ENCODE data around the gene RABGAP1. TPM values are rescaled to one million over a fixed set of nuclear protein-coding genes. Genes with fewer than 3 reads are reported as not detected.

Gene RABGAP1
- total RNA-seq, 1 donor from 2014 or later = 43.1 TPM

- intact Hi-C loops (cut with DNase I) = no loop called here
- ATAC-seq (ENCODE audit: poor library complexity) (no peak), DNase-seq (no peak)
These were observed 59.7 kb downstream of the RABGAP1 start for GRCh38 chr9:123000371-123001068.

- ATAC-seq (ENCODE audit: poor library complexity) (no peak), DNase-seq (no peak)
- intact Hi-C loops (cut with DNase I) = no loop called here
These were observed 61.9 kb downstream of the RABGAP1 start for GRCh38 chr9:123002754-123003153.

- ATAC-seq (ENCODE audit: poor library complexity) (no peak), DNase-seq (no peak)
- intact Hi-C loops (cut with DNase I) = no loop called here
These were observed 62.6 kb downstream of the RABGAP1 start for GRCh38 chr9:123003466-123003865.

GRCh38 chr9:123005964-123006363 lies 65.1 kb downstream of the RABGAP1 start:
- ATAC-seq (ENCODE audit: poor library complexity) (no peak), DNase-seq (no peak)
- intact Hi-C loops (cut with DNase I) = no loop called here

GRCh38 chr9:123007269-123007668 lies 66.4 kb downstream of the RABGAP1 start:
- intact Hi-C loops (cut with DNase I) = no loop called here
- ATAC-seq (ENCODE audit: poor library complexity) = no peak
- no peak for DNase-seq

GRCh38 chr9:123008909-123009308 lies 68.1 kb downstream of the RABGAP1 start:
- ATAC-seq (ENCODE audit: poor library complexity) (no peak), DNase-seq (no peak)
- intact Hi-C loops (cut with DNase I) = no loop called here

GRCh38 chr9:123011380-123011779 lies 70.6 kb downstream of the RABGAP1 start:
- intact Hi-C loops (cut with DNase I) = no loop called here
- DNase-seq (no peak), ATAC-seq (ENCODE audit: poor library complexity) (no peak)

GRCh38 chr9:123011878-123012528 lies 71.2 kb downstream of the RABGAP1 start:
- DNase-seq (no peak), ATAC-seq (ENCODE audit: poor library complexity) (no peak)
- intact Hi-C loops (cut with DNase I) = no loop called here

- ATAC-seq (ENCODE audit: poor library complexity) = no peak
- intact Hi-C loops (cut with DNase I) = no loop called here
- no peak for DNase-seq
These were observed 75.8 kb downstream of the RABGAP1 start for GRCh38 chr9:123016631-123017030.

GRCh38 chr9:123020796-123021195 lies 80.0 kb downstream of the RABGAP1 start:
- ATAC-seq (ENCODE audit: poor library complexity) (no peak), DNase-seq (no peak)
- intact Hi-C loops (cut with DNase I) = no loop called here

- intact Hi-C loops (cut with DNase I) = no loop called here
- DNase-seq = no peak
- no peak for ATAC-seq (ENCODE audit: poor library complexity)
These were observed 85.6 kb downstream of the RABGAP1 start for GRCh38 chr9:123026425-123026824.

- ATAC-seq (ENCODE audit: poor library complexity) = no peak
- intact Hi-C loops (cut with DNase I) = no loop called here
These were observed 86.7 kb downstream of the RABGAP1 start for GRCh38 chr9:123027517-123027916.

GRCh38 chr9:123028136-123028535 lies 87.3 kb downstream of the RABGAP1 start:
- DNase-seq (no peak), ATAC-seq (ENCODE audit: poor library complexity) (no peak)
- intact Hi-C loops (cut with DNase I) = no loop called here

More at GRCh38 chr9:123027517-123027916, 86.7 kb downstream of the RABGAP1 start:
- no peak for DNase-seq

- no peak for ATAC-seq (ENCODE audit: poor library complexity)
- intact Hi-C loops (cut with DNase I) = no loop called here
- DNase-seq = no peak
These were observed 88.2 kb downstream of the RABGAP1 start for GRCh38 chr9:123028973-123029372.

- intact Hi-C loops (cut with DNase I) = no loop called here
- DNase-seq (no peak), ATAC-seq (ENCODE audit: poor library complexity) (no peak)
These were observed 91.1 kb downstream of the RABGAP1 start for GRCh38 chr9:123031963-123032362.

GRCh38 chr9:123033352-123033751 lies 92.5 kb downstream of the RABGAP1 start, which contains the start of gene GPR21:
Gene GPR21, plus strand, starts transcription at chr9:123033667. Its CDS starts 900 bp downstream, at chr9:123034567.
- ATAC-seq (ENCODE audit: poor library complexity) (peak; percentile 10), DNase-seq (no peak)
- intact Hi-C loops (cut with DNase I) = no loop called here

- ATAC-seq (ENCODE audit: poor library complexity) (peak; percentile 27), DNase-seq (no peak)
- intact Hi-C loops (cut with DNase I) = no loop called here
These were observed 93.2 kb downstream of the RABGAP1 start for GRCh38 chr9:123033864-123034601.

GRCh38 chr9:123034881-123035510 lies 94.2 kb downstream of the RABGAP1 start:
- DNase-seq (no peak), ATAC-seq (ENCODE audit: poor library complexity) (no peak)
- intact Hi-C loops (cut with DNase I) = no loop called here

- intact Hi-C loops (cut with DNase I) = no loop called here
- DNase-seq (no peak), ATAC-seq (ENCODE audit: poor library complexity) (no peak)
These were observed 95.0 kb downstream of the RABGAP1 start for GRCh38 chr9:123035791-123036190.
